Measurements from ENCODE around the gene CPT1C. TPM values are rescaled to one million over a fixed set of nuclear protein-coding genes. Genes with fewer than 3 reads are reported as not detected.

The CPT1C gene
- total and polyA plus RNA-seq, 2 of the 4 experiments (the other 2 are of a cell fraction): 14.2 to 56.1 TPM

DNA sequence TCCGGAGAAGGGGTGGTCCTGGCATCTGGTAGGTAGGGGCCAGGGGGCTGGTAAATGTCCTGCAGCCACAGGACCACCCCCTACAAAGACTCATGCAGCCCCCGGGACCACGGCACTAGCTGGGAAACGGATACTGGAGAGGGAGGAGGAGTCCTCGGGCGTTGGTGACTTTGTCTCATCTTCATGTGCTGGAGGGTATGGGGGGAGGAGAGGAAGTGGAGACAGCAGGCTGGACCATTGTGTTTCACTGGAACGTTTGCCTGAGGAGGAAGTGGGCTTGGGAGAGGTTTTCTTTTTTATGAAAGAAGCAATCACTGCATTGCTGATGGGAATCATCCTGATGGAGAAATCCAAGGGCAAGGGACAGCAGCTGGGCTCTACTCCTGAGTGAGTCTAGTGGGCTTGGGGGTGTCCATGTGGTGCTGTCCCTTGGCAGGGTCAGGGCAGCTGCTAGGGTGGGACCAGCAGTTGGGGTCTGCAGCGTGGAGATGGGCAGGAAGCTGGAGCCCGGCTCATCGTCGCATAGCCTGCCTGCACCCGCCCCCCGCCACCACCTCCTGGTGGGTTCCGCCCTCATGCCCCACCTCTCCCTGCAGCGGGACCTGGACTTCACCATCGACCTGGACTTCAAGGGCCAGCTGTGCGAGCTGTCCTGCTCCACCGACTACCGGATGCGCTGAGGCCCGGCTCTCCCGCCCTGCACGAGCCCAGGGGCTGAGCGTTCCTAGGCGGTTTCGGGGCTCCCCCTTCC, 3.2 kb upstream of the CPT1C start:
- H2BK15ac ChIP-seq (ENCODE audit: low read depth, low read length): no peak overlapping the region
- DNase-seq (no peak), ATAC-seq (ENCODE audit: low read depth) (no peak)
- WGBS, 2 experiments (ENCODE audit: extremely low coverage in 2 of 2, insufficient read length in 1 of 2): 65% methylated on average over 12 of the region's 26 CpGs; no CpG with 5 or more reads in 1 of the 2 experiments
- H2AK5ac ChIP-seq (ENCODE audit: low read depth, low read length): no peak overlapping the region
- H3K27ac ChIP-seq (ENCODE audit: insufficient read depth, low read length): no peak overlapping the region
- H4K91ac ChIP-seq (ENCODE audit: insufficient read depth, low read depth, low read length): no peak overlapping the region
- ChIA-PET CTCF (no interaction called here), POLR2A (ENCODE audit: unreplicated experiment) (interaction anchor here (1.1 kb wide), 1 partner anchor 48 kb away, joined by 3 read pairs; the partner anchor contains the start of gene RRAS)
- no peak overlapping the region for H2BK20ac ChIP-seq (ENCODE audit: low read depth, low read length)
- no peak overlapping the region for H3K14ac ChIP-seq (replicated peaks; ENCODE audit: low read depth, low read length)
- H2BK5ac ChIP-seq (ENCODE audit: low read depth, low read length, poor library complexity, severe bottlenecking): no peak overlapping the region
- H3K4me3 ChIP-seq (ENCODE audit: insufficient read depth, low read depth, low read length): no peak overlapping the region
- no peak overlapping the region for H3K9ac ChIP-seq (ENCODE audit: low read depth, low read length)
- H2AK9ac ChIP-seq (replicated peaks; ENCODE audit: low read depth, low read length, poor library complexity): no peak overlapping the region
- no TSS peak for BruUV-seq (replicated peaks)
- no peak overlapping the region for H2AFZ ChIP-seq (replicated peaks; ENCODE audit: low read length, poor library complexity)
- no peak for TF ChIP-seq RAD21 (IDR thresholded peaks at IDR 0.05; ENCODE audit: low read length)
- no peak for TF ChIP-seq POLR2A (IDR thresholded peaks at IDR 0.05; ENCODE audit: low read depth, low read length)
- no peak for TF ChIP-seq NFE2L2 (IDR thresholded peaks at IDR 0.05; ENCODE audit: low read depth, low read length)
- no peak for TF ChIP-seq MAFK (IDR thresholded peaks at IDR 0.05; ENCODE audit: low read depth, low read length)
- no peak for TF ChIP-seq CTCF (conservative IDR thresholded peaks at IDR 0.05; ENCODE audit: low read depth, low read length)
- TF ChIP-seq, protein P1, sequence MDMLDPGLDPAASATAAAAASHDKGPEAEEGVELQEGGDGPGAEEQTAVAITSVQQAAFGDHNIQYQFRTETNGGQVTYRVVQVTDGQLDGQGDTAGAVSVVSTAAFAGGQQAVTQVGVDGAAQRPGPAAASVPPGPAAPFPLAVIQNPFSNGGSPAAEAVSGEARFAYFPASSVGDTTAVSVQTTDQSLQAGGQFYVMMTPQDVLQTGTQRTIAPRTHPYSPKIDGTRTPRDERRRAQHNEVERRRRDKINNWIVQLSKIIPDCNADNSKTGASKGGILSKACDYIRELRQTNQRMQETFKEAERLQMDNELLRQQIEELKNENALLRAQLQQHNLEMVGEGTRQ (IDR thresholded peaks at IDR 0.05; ENCODE audit: low read depth, low read length): no peak
- TF ChIP-seq CEBPB (IDR thresholded peaks at IDR 0.05; ENCODE audit: low read depth, low read length): no peak
- 0 out of 2 replicates have a peak overlapping the region, but pooled peaks have one; percentile 5 for H3K23ac ChIP-seq (ENCODE audit: low read depth, low read length)
- intact Hi-C loops (cut with micrococcal nuclease): no loop called here
- dilution Hi-C loops (cut with HindIII; ENCODE audit: low sequenced_read_pairs, unreplicated experiment): no loop called here
- no peak overlapping the region for H4K5ac ChIP-seq (ENCODE audit: low read depth, low read length)
- no peaks in the 10 kb centered on the region for H3K27me3 ChIP-seq (ENCODE audit: control insufficient read depth, insufficient read depth, low read length)
- H4K20me1 ChIP-seq (ENCODE audit: insufficient read depth, low read length): peaks cover 25% of the 10 kb centered on the region
- H3K18ac ChIP-seq (ENCODE audit: low read depth, low read length): no peak overlapping the region
- H3K4me1 ChIP-seq (ENCODE audit: control insufficient read depth, insufficient read depth, low read length): peaks cover 9% of the 10 kb centered on the region
- H3K4ac ChIP-seq (ENCODE audit: low read depth, low read length): no peak overlapping the region
- H3K9me3 ChIP-seq (ENCODE audit: control insufficient read depth, insufficient read depth, low read length): no peaks in the 10 kb centered on the region
- no peak overlapping the region for H3K4me2 ChIP-seq (ENCODE audit: low read depth, low read length)
- in situ Hi-C loops (cut with MboI; ENCODE audit: low sequenced_read_pairs): loop anchor here (10.0 kb wide), 1 partner anchor 167 kb away; the partner anchor contains the start of gene PTOV1
- no peak overlapping the region for H4K8ac ChIP-seq (ENCODE audit: low read depth in 2 of 2, low read length in 2 of 2)
- no peak overlapping the region for H2BK120ac ChIP-seq (ENCODE audit: low read depth, low read length)
- H3K36me3 ChIP-seq (ENCODE audit: control insufficient read depth, insufficient read depth, low read length): peaks cover 39% of the 10 kb centered on the region
- no peak overlapping the region for H3K56ac ChIP-seq (ENCODE audit: extremely low read depth, insufficient read depth, low read length)
- H3K79me1 ChIP-seq (ENCODE audit: low read depth in 1 of 2, low read length in 2 of 2): peaks cover 15 to 53% of the 10 kb centered on the region in 2 experiments
- peaks cover 5% of the 10 kb centered on the region; the same call in 1 of the 2 replicates for H3K9me1 ChIP-seq (ENCODE audit: insufficient read depth, low read length)
